HCT116 (cell line): ENCODE results near the gene TOR2A. TPM values are rescaled to one million over a fixed set of nuclear protein-coding genes. Genes with fewer than 3 reads are reported as not detected.

ENCODE experiments used
- ATAC-seq: fragments of 200-7000 bp; cut with Tn5 transposase; 2 replicates; pipeline ENCODE4 v1.9.1; 2020; ENCODE audit warnings: mild to moderate bottlenecking, moderate library complexity
- BruUV-seq: library from RNA; stranded (reverse); fragments of 400-500 nt; replicated peaks from 2 replicates; lab custom pipeline; 2021; lab: Mats Ljungman, UMichigan
- CTCF ChIA-PET: fragments of 300-600 bp; sonication (Branson Sonifier 250); formaldehyde crosslinking; loops from one replicate; lab custom pipeline; 2021; ENCODE audit warnings: antibody characterized with exemption; lab: Charles Lee
- POLR2A ChIA-PET: fragments of 300-600, 350-600 bp; sonication (Branson Sonifier 250); formaldehyde crosslinking; loops from one replicate; lab custom pipeline; 2021; ENCODE audit warnings: antibody characterized with exemption; lab: Charles Lee
- RAD21 ChIA-PET, 2 experiments: fragments of 300-600 bp; sonication (Branson Sonifier 250); formaldehyde crosslinking; loops; one replicate each; lab custom pipeline; 2023; ENCODE audit warnings: low total read pairs in 2 of 2; ENCODE audit not compliant: uncharacterized antibody in 2 of 2, unreplicated experiment in 2 of 2, low non-redundant PET in 1 of 2; lab: Charles Lee
- DNase-seq: peaks from one replicate; pipeline ENCODE4 v3.0.0-alpha.2; 2010; ENCODE audit warnings: low read depth, low spot score
- H2AFZ ChIP-seq: fragments of 200-600 bp; shearing (Covaris generic), sonication (generic); 2 replicates; pipeline ENCODE4 v1.6.1; 2017; ENCODE audit warnings: low read depth, mixed run types, mixed read lengths, antibody characterized with exemption, low read length; ENCODE audit not compliant: poor library complexity, severe bottlenecking
- H3K27ac ChIP-seq: 2 replicates; pipeline ENCODE4 v1.5.1; 2012; ENCODE audit warnings: low read depth, low read length
- H3K27me3 ChIP-seq: fragments of 200-600 bp; sonication (generic); 2 replicates; pipeline ENCODE4 v1.6.1; 2016; ENCODE audit warnings: mixed run types, low read length, mixed read lengths; ENCODE audit not compliant: insufficient read depth
- H3K36me3 ChIP-seq, 2 experiments: fragments of 200-500 bp in 1 of 2; fragments of 200-600 bp in 1 of 2; sonication (Bioruptor generic) in 1 of 2; sonication (generic) in 1 of 2; 2 replicates each; pipeline versions ENCODE4 v1.5.1 to v1.6.1; 2014 to 2016; ENCODE audit warnings: low read length in 2 of 2, inconsistent platforms in 1 of 2, mixed read lengths in 1 of 2, mixed run types in 1 of 2; ENCODE audit not compliant: insufficient read depth in 2 of 2, control insufficient read depth in 1 of 2
- H3K4me1 ChIP-seq, 2 experiments: fragments of 200-600 bp in 1 of 2; sonication (generic) in 1 of 2; 2 replicates each; pipeline versions ENCODE4 v1.5.1 to v1.6.1; 2012 to 2017; ENCODE audit warnings: low read length in 2 of 2, inconsistent platforms in 1 of 2, mild to moderate bottlenecking in 1 of 2, mixed read lengths in 1 of 2, mixed run types in 1 of 2, moderate library complexity in 1 of 2; ENCODE audit not compliant: insufficient read depth in 2 of 2, control insufficient read depth in 1 of 2
- H3K4me2 ChIP-seq: fragments of 200-600 bp; sonication (generic); 2 replicates; pipeline ENCODE4 v1.6.1; 2017; ENCODE audit warnings: mixed run types, low read length, mixed read lengths
- H3K4me3 ChIP-seq, 2 experiments: fragments of 200-600 bp in 1 of 2; sonication (generic) in 1 of 2; replicated peaks in 1 of 2; 2 replicates each; pipeline ENCODE4 v1.5.1; 2011 to 2016; ENCODE audit warnings: low read length in 2 of 2, control low read depth in 1 of 2, low read depth in 1 of 2, mild to moderate bottlenecking in 1 of 2, mixed read lengths in 1 of 2, mixed run types in 1 of 2
- H3K79me2 ChIP-seq: fragments of 200-600 bp; sonication (generic); 2 replicates; pipeline ENCODE4 v1.6.1; 2017; ENCODE audit warnings: mild to moderate bottlenecking, mixed run types, low read length, moderate library complexity, mixed read lengths; ENCODE audit not compliant: insufficient read depth
- H3K9ac ChIP-seq: fragments of 200-600 bp; sonication (generic); 2 replicates; pipeline ENCODE4 v1.6.1; 2016; ENCODE audit warnings: low read length, mixed read lengths
- H3K9me2 ChIP-seq: fragments of 200-600 bp; sonication (generic), shearing (Covaris generic); 2 replicates; pipeline ENCODE4 v1.6.1; 2017; ENCODE audit warnings: mixed run types, mild to moderate bottlenecking, moderate library complexity; ENCODE audit not compliant: insufficient read depth
- H3K9me3 ChIP-seq, 2 experiments: fragments of 200-500 bp in 1 of 2; fragments of 200-600 bp in 1 of 2; sonication (Bioruptor generic) in 1 of 2; sonication (generic) in 1 of 2; 2 replicates each; pipeline ENCODE4 v1.6.1; 2014 to 2017; ENCODE audit warnings: low read length in 2 of 2, mixed read lengths in 2 of 2, inconsistent platforms in 1 of 2, low read depth in 1 of 2, mild to moderate bottlenecking in 1 of 2, mixed run types in 1 of 2, moderate library complexity in 1 of 2; ENCODE audit not compliant: control insufficient read depth in 1 of 2, insufficient read depth in 1 of 2
- H4K20me1 ChIP-seq: fragments of 200-600 bp; sonication (generic), shearing (Covaris generic); 2 replicates; pipeline ENCODE4 v1.6.1; 2017; ENCODE audit warnings: mixed run types, mild to moderate bottlenecking, moderate library complexity; ENCODE audit not compliant: insufficient read depth
- CEBPB ChIP-seq: IDR thresholded peaks from 2 replicates; pipeline ENCODE4 v1.6.1; 2012; ENCODE audit warnings: low read depth
- CTCF ChIP-seq, 3 experiments: fragments of 200-600 bp in 1 of 3; sonication (generic) in 1 of 3; IDR thresholded peaks in 2 of 3; conservative IDR thresholded peaks in 1 of 3; 2 replicates each; pipeline ENCODE4 v1.5.1; 2012 to 2017; ENCODE audit warnings: low read depth in 2 of 3, low read length in 2 of 3, antibody characterized with exemption in 1 of 3, borderline replicate concordance in 1 of 3, control low read depth in 1 of 3, mild to moderate bottlenecking in 1 of 3, mixed read lengths in 1 of 3, mixed run types in 1 of 3, moderate library complexity in 1 of 3; ENCODE audit not compliant: insufficient read depth in 1 of 3
- EZH2 ChIP-seq: fragments of 200-600 bp; sonication (generic); IDR thresholded peaks from 2 replicates; pipeline ENCODE4 v1.6.1; 2017; ENCODE audit warnings: antibody characterized with exemption, mixed run types
- FOSL1 ChIP-seq: IDR thresholded peaks from 2 replicates; pipeline ENCODE4 v1.6.1; 2012; ENCODE audit warnings: low read depth
- JUND ChIP-seq: IDR thresholded peaks from 2 replicates; pipeline ENCODE4 v1.6.1; 2012
- REST ChIP-seq: IDR thresholded peaks from 2 replicates; pipeline ENCODE4 v1.6.1; 2012; ENCODE audit warnings: low read depth
- SIN3A ChIP-seq: IDR thresholded peaks from 2 replicates; pipeline ENCODE4 v1.6.1; 2012; ENCODE audit warnings: low read depth
- SP1 ChIP-seq: IDR thresholded peaks from 2 replicates; pipeline ENCODE4 v1.6.1; 2012; ENCODE audit warnings: low read depth
- TCF7L2 ChIP-seq: IDR thresholded peaks from 2 replicates; pipeline ENCODE4 v1.7.0; 2011; ENCODE audit warnings: borderline replicate concordance, inconsistent platforms; ENCODE audit not compliant: insufficient read depth, insufficient read length; ENCODE audit errors: extremely low read depth
- intact Hi-C: fragments of 100-400 bp; cut with micrococcal nuclease; formaldehyde crosslinking; loops from 2 replicates; pipeline ENCODE4 v1.10.0; 2022
- total RNA-seq: library from RNA; stranded (reverse); gene quantifications from one replicate; pipeline ENCODE4 v1.2.1, GENCODE V29; 2021; ENCODE audit not compliant: unreplicated experiment
- TF ChIP-seq, protein P1 (sequence below): IDR thresholded peaks from 2 replicates; pipeline ENCODE4 v1.6.1; 2011; ENCODE audit warnings: mild to moderate bottlenecking, low read length, moderate library complexity; ENCODE audit not compliant: insufficient replicate concordance; ENCODE audit errors: extremely low read depth

Gene TOR2A
- total RNA-seq, 1 experiment from 2014 or later, result 12.0 TPM

- H3K4me2 ChIP-seq, result no peak overlapping the region
- CTCF ChIA-PET, result interaction anchor here (1.1 kb wide), 1 partner anchor 103 kb away, joined by 4 read pairs; no protein-coding TSS in a partner anchor
- no peaks in the 10 kb centered on the region for H3K9me2 ChIP-seq
- no peaks in the 10 kb centered on the region for H3K79me2 ChIP-seq
- no peaks in the 10 kb centered on the region for H3K27me3 ChIP-seq
- DNase-seq, result no peak
- POLR2A ChIA-PET, result no interaction called here
- intact Hi-C loops, result no loop called here
- no peak for ATAC-seq
- peaks cover 13 to 21% of the 10 kb centered on the region in 2 experiments for H3K4me1 ChIP-seq
- H3K9ac ChIP-seq, result no peak overlapping the region
- H3K9me3 ChIP-seq, result no peaks in the 10 kb centered on the region
- H3K4me3 ChIP-seq, result no peak overlapping the region
- no peak for TF ChIP-seq TCF7L2
- no peak for TF ChIP-seq REST
- no peak for TF ChIP-seq CEBPB
- TF ChIP-seq, all 23 proteins: peak for 0
- no peak overlapping the region for H3K27ac ChIP-seq
- no peaks in the 10 kb centered on the region for H3K36me3 ChIP-seq
- no peaks in the 10 kb centered on the region for H4K20me1 ChIP-seq
- RAD21 ChIA-PET, result no interaction called here
- H2AFZ ChIP-seq, result no peak overlapping the region
- BruUV-seq, result no TSS peak
These were observed 32.3 kb upstream of the TOR2A start for GRCh38 chr9:127767410-127767809.

GRCh38 chr9:127765418-127765817 lies 30.3 kb upstream of the TOR2A start:
- H3K4me1 ChIP-seq, result peaks cover 3 to 6% of the 10 kb centered on the region in 2 experiments; a peak in 3 of 4 replicates
- H3K4me2 ChIP-seq, result no peak overlapping the region
- no peak overlapping the region for H3K27ac ChIP-seq
- ATAC-seq, result no peak
- no TSS peak for BruUV-seq
- ChIA-PET POLR2A (no interaction called here), RAD21 (no interaction called here), CTCF (interaction anchor here (0.9 kb wide), 1 partner anchor 104 kb away, joined by 3 read pairs; no protein-coding TSS in a partner anchor)
- H3K4me3 ChIP-seq, result no peak overlapping the region
- no peak overlapping the region for H3K9ac ChIP-seq
- H2AFZ ChIP-seq, result no peak overlapping the region
- H3K9me3 ChIP-seq, result no peaks in the 10 kb centered on the region
- no peaks in the 10 kb centered on the region for H3K36me3 ChIP-seq
- intact Hi-C loops, result no loop called here
- H3K79me2 ChIP-seq, result no peaks in the 10 kb centered on the region
- no peak for DNase-seq
- no peaks in the 10 kb centered on the region for H4K20me1 ChIP-seq
- H3K27me3 ChIP-seq, result no peaks in the 10 kb centered on the region; the same call in 1 of the 2 replicates
- TF ChIP-seq SP1 (no peak), TCF7L2 (no peak), EZH2 (no peak), SIN3A (no peak), JUND (no peak), CTCF (IDR thresholded peaks at IDR 0.05 in 2 of 3, conservative IDR thresholded peaks at IDR 0.05 in 1 of 3; ENCODE audit: borderline replicate concordance in 1 of 3, insufficient read depth in 1 of 3, low read depth in 2 of 3, low read length in 2 of 3) (no peak), FOSL1 (no peak)
- TF ChIP-seq, protein P1, sequence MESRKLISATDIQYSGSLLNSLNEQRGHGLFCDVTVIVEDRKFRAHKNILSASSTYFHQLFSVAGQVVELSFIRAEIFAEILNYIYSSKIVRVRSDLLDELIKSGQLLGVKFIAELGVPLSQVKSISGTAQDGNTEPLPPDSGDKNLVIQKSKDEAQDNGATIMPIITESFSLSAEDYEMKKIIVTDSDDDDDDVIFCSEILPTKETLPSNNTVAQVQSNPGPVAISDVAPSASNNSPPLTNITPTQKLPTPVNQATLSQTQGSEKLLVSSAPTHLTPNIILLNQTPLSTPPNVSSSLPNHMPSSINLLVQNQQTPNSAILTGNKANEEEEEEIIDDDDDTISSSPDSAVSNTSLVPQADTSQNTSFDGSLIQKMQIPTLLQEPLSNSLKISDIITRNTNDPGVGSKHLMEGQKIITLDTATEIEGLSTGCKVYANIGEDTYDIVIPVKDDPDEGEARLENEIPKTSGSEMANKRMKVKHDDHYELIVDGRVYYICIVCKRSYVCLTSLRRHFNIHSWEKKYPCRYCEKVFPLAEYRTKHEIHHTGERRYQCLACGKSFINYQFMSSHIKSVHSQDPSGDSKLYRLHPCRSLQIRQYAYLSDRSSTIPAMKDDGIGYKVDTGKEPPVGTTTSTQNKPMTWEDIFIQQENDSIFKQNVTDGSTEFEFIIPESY, result no peak
- no peaks in the 10 kb centered on the region for H3K9me2 ChIP-seq
